ENCODE results near the gene USP21.

GRCh38 chr1:161117759-161118581 is 41.3 kb upstream of the USP21 start, which contains the start of the genes NIT1 and PFDN2:
- TF ChIP-seq CTCF (IDR thresholded peaks at IDR 0.05) (no peak), EP300 (IDR thresholded peaks at IDR 0.05) (no peak), POLR2A (IDR thresholded peaks at IDR 0.05) (peak; percentile 84 to 90), POLR2AphosphoS5 (IDR thresholded peaks at IDR 0.05) (peak; percentile 92 to 96 (median 95))
